Fibroblast of skin of right quadriceps (primary cell): ENCODE measurements around the gene CGB2.

Source experiments
- DNase-seq: peaks from one replicate; pipeline ENCODE4 v3.0.0-alpha.2; 2013

Gene CGB2

GRCh38 chr19:49070416-49070815 is 38.7 kb downstream of the CGB2 start:
- DNase-seq = no peak

- DNase-seq = no peak
These were observed 40.3 kb downstream of the CGB2 start for GRCh38 chr19:49071860-49072547.

GRCh38 chr19:49073514-49074378 is 42.1 kb downstream of the CGB2 start:
- peak; percentile 33 for DNase-seq

GRCh38 chr19:49074869-49075268 is 43.2 kb downstream of the CGB2 start:
- peak; percentile 35 for DNase-seq

- DNase-seq = no peak
These were observed 48.7 kb downstream of the CGB2 start for GRCh38 chr19:49080392-49080791.

- no peak for DNase-seq
These were observed 49.6 kb downstream of the CGB2 start for GRCh38 chr19:49081273-49081672.
